ENCODE measurements around the gene ATF7. TPM values are rescaled to one million over a fixed set of nuclear protein-coding genes. Genes with fewer than 3 reads are reported as not detected.

The ATF7 gene
- total and polyA plus RNA-seq, 2 of the 4 experiments (the other 2 are of a cell fraction) = 7.0 to 16.3 TPM

DNA sequence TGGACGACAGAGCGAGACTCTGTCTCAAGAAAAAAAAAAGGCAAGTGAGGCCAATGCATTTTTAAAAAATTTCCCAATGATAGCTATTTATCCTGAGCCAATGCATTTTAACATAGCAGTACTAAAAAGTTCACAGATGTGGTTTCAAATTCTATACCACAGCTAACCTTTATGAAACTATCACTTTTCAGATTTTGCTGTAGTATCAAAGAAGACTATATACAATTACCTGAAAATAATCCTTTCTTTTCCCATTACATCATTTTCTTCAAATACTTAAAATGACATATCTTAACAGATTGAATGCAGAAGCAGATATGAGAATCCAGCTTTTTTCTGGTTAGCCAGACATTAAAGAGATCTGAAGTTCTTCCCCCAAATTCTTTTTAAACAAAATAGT, 13.2 kb downstream of the ATF7 start:
- in situ Hi-C loops (cut with MboI; ENCODE audit: low sequenced_read_pairs) (no loop called here), intact Hi-C loops (cut with micrococcal nuclease) (no loop called here)

More for the DNA sequence above, 13.2 kb downstream of the ATF7 start:
- Histone ChIP-seq H2AK9ac (replicated peaks; ENCODE audit: low read depth, low read length, poor library complexity) (no peak overlapping the region), H3K4me3 (ENCODE audit: insufficient read depth, low read depth, low read length) (no peak overlapping the region), H3K4me2 (ENCODE audit: low read depth, low read length) (no peak overlapping the region), H2BK5ac (ENCODE audit: low read depth, low read length, poor library complexity, severe bottlenecking) (no peak overlapping the region), H2BK20ac (ENCODE audit: low read depth, low read length) (no peak overlapping the region), H3K14ac (replicated peaks; ENCODE audit: low read depth, low read length) (no peak overlapping the region), H2BK15ac (ENCODE audit: low read depth, low read length) (no peak overlapping the region), H2BK120ac (ENCODE audit: low read depth, low read length) (no peak overlapping the region), H3K56ac (ENCODE audit: extremely low read depth, insufficient read depth, low read length) (no peak overlapping the region), H3K27me3 (ENCODE audit: control insufficient read depth, insufficient read depth, low read length) (no peaks in the 10 kb centered on the region), H2AK5ac (ENCODE audit: low read depth, low read length) (no peak overlapping the region), H4K5ac (ENCODE audit: low read depth, low read length) (no peak overlapping the region), H2AFZ (replicated peaks; ENCODE audit: low read length, poor library complexity) (no peak overlapping the region), H3K4me1 (ENCODE audit: control insufficient read depth, insufficient read depth, low read length) (no peaks in the 10 kb centered on the region), H3K36me3 (ENCODE audit: control insufficient read depth, insufficient read depth, low read length) (peaks cover 6% of the 10 kb centered on the region), H3K18ac (ENCODE audit: low read depth, low read length) (no peak overlapping the region), H3K79me1 (ENCODE audit: low read depth in 1 of 2, low read length in 2 of 2) (peaks cover 24 to 55% of the 10 kb centered on the region in 2 experiments), H4K8ac (ENCODE audit: low read depth in 2 of 2, low read length in 2 of 2) (no peak overlapping the region), H4K91ac (ENCODE audit: insufficient read depth, low read depth, low read length) (no peak overlapping the region), H3K9me3 (ENCODE audit: control insufficient read depth, insufficient read depth, low read length) (no peaks in the 10 kb centered on the region), H3K9ac (ENCODE audit: low read depth, low read length) (no peak overlapping the region), H3K4ac (ENCODE audit: low read depth, low read length) (no peak overlapping the region), H3K27ac (ENCODE audit: insufficient read depth, low read length) (no peak overlapping the region), H3K9me1 (ENCODE audit: insufficient read depth, low read length) (peaks cover 3% of the 10 kb centered on the region; the same call in 1 of the 2 replicates), H3K23ac (ENCODE audit: low read depth, low read length) (no peak overlapping the region), H4K20me1 (ENCODE audit: insufficient read depth, low read length) (peaks cover 4% of the 10 kb centered on the region; the same call in 1 of the 2 replicates)
- TF ChIP-seq CHD1 (IDR thresholded peaks at IDR 0.05; ENCODE audit: low read depth, low read length) = no peak
- TF ChIP-seq MAZ (IDR thresholded peaks at IDR 0.05; ENCODE audit: borderline replicate concordance, low read depth, low read length) = no peak
- TF ChIP-seq RFX5 (IDR thresholded peaks at IDR 0.05; ENCODE audit: low read depth, low read length) = no peak
- TF ChIP-seq MAFK (IDR thresholded peaks at IDR 0.05; ENCODE audit: low read depth, low read length) = no peak
- TF ChIP-seq BHLHE40 (IDR thresholded peaks at IDR 0.05; ENCODE audit: low read depth, low read length) = no peak
- TF ChIP-seq RAD21 (IDR thresholded peaks at IDR 0.05; ENCODE audit: low read length) = no peak
- no peak for TF ChIP-seq POLR2A (IDR thresholded peaks at IDR 0.05; ENCODE audit: low read depth, low read length)
- no peak for TF ChIP-seq FOS (IDR thresholded peaks at IDR 0.05; ENCODE audit: low read depth, low read length)
- TF ChIP-seq SMC3 (IDR thresholded peaks at IDR 0.05; ENCODE audit: low read depth, low read length) = no peak
- TF ChIP-seq NFE2L2 (IDR thresholded peaks at IDR 0.05; ENCODE audit: low read depth, low read length) = no peak
- no peak for TF ChIP-seq MXI1 (IDR thresholded peaks at IDR 0.05; ENCODE audit: borderline replicate concordance, low read depth, low read length)
- TF ChIP-seq, protein P1, sequence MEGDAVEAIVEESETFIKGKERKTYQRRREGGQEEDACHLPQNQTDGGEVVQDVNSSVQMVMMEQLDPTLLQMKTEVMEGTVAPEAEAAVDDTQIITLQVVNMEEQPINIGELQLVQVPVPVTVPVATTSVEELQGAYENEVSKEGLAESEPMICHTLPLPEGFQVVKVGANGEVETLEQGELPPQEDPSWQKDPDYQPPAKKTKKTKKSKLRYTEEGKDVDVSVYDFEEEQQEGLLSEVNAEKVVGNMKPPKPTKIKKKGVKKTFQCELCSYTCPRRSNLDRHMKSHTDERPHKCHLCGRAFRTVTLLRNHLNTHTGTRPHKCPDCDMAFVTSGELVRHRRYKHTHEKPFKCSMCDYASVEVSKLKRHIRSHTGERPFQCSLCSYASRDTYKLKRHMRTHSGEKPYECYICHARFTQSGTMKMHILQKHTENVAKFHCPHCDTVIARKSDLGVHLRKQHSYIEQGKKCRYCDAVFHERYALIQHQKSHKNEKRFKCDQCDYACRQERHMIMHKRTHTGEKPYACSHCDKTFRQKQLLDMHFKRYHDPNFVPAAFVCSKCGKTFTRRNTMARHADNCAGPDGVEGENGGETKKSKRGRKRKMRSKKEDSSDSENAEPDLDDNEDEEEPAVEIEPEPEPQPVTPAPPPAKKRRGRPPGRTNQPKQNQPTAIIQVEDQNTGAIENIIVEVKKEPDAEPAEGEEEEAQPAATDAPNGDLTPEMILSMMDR (conservative IDR thresholded peaks at IDR 0.05; ENCODE audit: low read depth, low read length) = no peak
- ATAC-seq (ENCODE audit: low read depth) (no peak), DNase-seq (no peak)
- ChIA-PET CTCF (no interaction called here), POLR2A (ENCODE audit: unreplicated experiment) (no interaction called here)
- dilution Hi-C loops (cut with HindIII; ENCODE audit: low sequenced_read_pairs, unreplicated experiment) = no loop called here
- no TSS peak for BruUV-seq (replicated peaks)
- 100% methylated on average over 2 of the region's 2 CpGs; no CpG with 5 or more reads in 1 of the 2 experiments for WGBS, 2 experiments (ENCODE audit: extremely low coverage in 2 of 2, insufficient read length in 1 of 2)

All from IMR-90 (cell line).